ENCODE data around the gene B3GAT1. TPM values are rescaled to one million over a fixed set of nuclear protein-coding genes. Genes with fewer than 3 reads are reported as not detected.

B3GAT1 gene
- total RNA-seq, 1 experiment from 2014 or later = 3.7 TPM

- no peak overlapping the region for H3K4me3 ChIP-seq (ENCODE audit: low read depth, low read length, poor library complexity, severe bottlenecking)
- ChIA-PET CTCF (no interaction called here), POLR2A (ENCODE audit: low non-redundant PET) (no interaction called here)
- intact Hi-C loops (cut with micrococcal nuclease; ENCODE audit: unreplicated experiment) = no loop called here
- BruUV-seq (replicated peaks) = no TSS peak
- no peaks in the 10 kb centered on the region for H3K27me3 ChIP-seq (replicated peaks; ENCODE audit: insufficient read depth, low read depth, low read length, poor library complexity)
- no peaks in the 10 kb centered on the region for H3K4me1 ChIP-seq (ENCODE audit: insufficient read depth, low read length, poor library complexity, severe bottlenecking)
- H3K9me3 ChIP-seq (ENCODE audit: low read depth, low read length, poor library complexity, severe bottlenecking) = no peaks in the 10 kb centered on the region
- H3K36me3 ChIP-seq (ENCODE audit: insufficient read depth, low read length, poor library complexity, severe bottlenecking) = no peaks in the 10 kb centered on the region
- no peak overlapping the region for H3K27ac ChIP-seq (ENCODE audit: low read depth, low read length, poor library complexity, severe bottlenecking)
- no peak for DNase-seq (ENCODE audit: low spot score)
- no peak for TF ChIP-seq EZH2 (IDR thresholded peaks at IDR 0.05; ENCODE audit: borderline replicate concordance, low read depth, low read length, poor library complexity, severe bottlenecking)
- no peak for TF ChIP-seq CTCF (conservative IDR thresholded peaks at IDR 0.05; ENCODE audit: low read depth, low read length)
These were observed 59.9 kb downstream of the B3GAT1 start for GRCh38 chr11:134352111-134352510.

- ChIA-PET POLR2A (ENCODE audit: low non-redundant PET) (no interaction called here), CTCF (no interaction called here)
- Histone ChIP-seq H3K4me1 (ENCODE audit: insufficient read depth, low read length, poor library complexity, severe bottlenecking) (no peaks in the 10 kb centered on the region), H3K27me3 (replicated peaks; ENCODE audit: insufficient read depth, low read depth, low read length, poor library complexity) (no peaks in the 10 kb centered on the region), H3K4me3 (ENCODE audit: low read depth, low read length, poor library complexity, severe bottlenecking) (no peak overlapping the region), H3K27ac (ENCODE audit: low read depth, low read length, poor library complexity, severe bottlenecking) (no peak overlapping the region), H3K36me3 (ENCODE audit: insufficient read depth, low read length, poor library complexity, severe bottlenecking) (no peaks in the 10 kb centered on the region), H3K9me3 (ENCODE audit: low read depth, low read length, poor library complexity, severe bottlenecking) (no peaks in the 10 kb centered on the region)
- no TSS peak for BruUV-seq (replicated peaks)
- TF ChIP-seq CTCF (conservative IDR thresholded peaks at IDR 0.05; ENCODE audit: low read depth, low read length) (no peak), EZH2 (IDR thresholded peaks at IDR 0.05; ENCODE audit: borderline replicate concordance, low read depth, low read length, poor library complexity, severe bottlenecking) (no peak)
- no peak for DNase-seq (ENCODE audit: low spot score)
- intact Hi-C loops (cut with micrococcal nuclease; ENCODE audit: unreplicated experiment) = no loop called here
These were observed 61.7 kb downstream of the B3GAT1 start for GRCh38 chr11:134350381-134350780.

- no peaks in the 10 kb centered on the region for H3K27me3 ChIP-seq (replicated peaks; ENCODE audit: insufficient read depth, low read depth, low read length, poor library complexity)
- H3K4me1 ChIP-seq (ENCODE audit: insufficient read depth, low read length, poor library complexity, severe bottlenecking) = no peaks in the 10 kb centered on the region
- POLR2A ChIA-PET (ENCODE audit: low non-redundant PET) = no interaction called here
- BruUV-seq (replicated peaks) = no TSS peak
- H3K9me3 ChIP-seq (ENCODE audit: low read depth, low read length, poor library complexity, severe bottlenecking) = no peaks in the 10 kb centered on the region
- H3K4me3 ChIP-seq (ENCODE audit: low read depth, low read length, poor library complexity, severe bottlenecking) = no peak overlapping the region
- CTCF ChIA-PET = no interaction called here
- DNase-seq (ENCODE audit: low spot score) = no peak
- intact Hi-C loops (cut with micrococcal nuclease; ENCODE audit: unreplicated experiment) = no loop called here
- TF ChIP-seq EZH2 (IDR thresholded peaks at IDR 0.05; ENCODE audit: borderline replicate concordance, low read depth, low read length, poor library complexity, severe bottlenecking) = no peak
- no peak for TF ChIP-seq CTCF (conservative IDR thresholded peaks at IDR 0.05; ENCODE audit: low read depth, low read length)
- H3K27ac ChIP-seq (ENCODE audit: low read depth, low read length, poor library complexity, severe bottlenecking) = no peak overlapping the region
- no peaks in the 10 kb centered on the region for H3K36me3 ChIP-seq (ENCODE audit: insufficient read depth, low read length, poor library complexity, severe bottlenecking)
These were observed 62.2 kb downstream of the B3GAT1 start for GRCh38 chr11:134349802-134350355.

All from A673 (cell line).